Ramos (cell line): ENCODE measurements around the gene CDADC1.
"Not testable (repeated sequence)": the region's sequence is repeated elsewhere in the genome, so short reads cannot be mapped to it uniquely, and the experiment has no call there.

ENCODE experiments used
- in situ Hi-C: fragments of 300-500 bp; cut with MboI; formaldehyde crosslinking; loops from one replicate; pipeline ENCODE4 v1.14.3; 2022; ENCODE audit warnings: low sequenced_read_pairs; ENCODE audit not compliant: unreplicated experiment

Gene CDADC1

DNA sequence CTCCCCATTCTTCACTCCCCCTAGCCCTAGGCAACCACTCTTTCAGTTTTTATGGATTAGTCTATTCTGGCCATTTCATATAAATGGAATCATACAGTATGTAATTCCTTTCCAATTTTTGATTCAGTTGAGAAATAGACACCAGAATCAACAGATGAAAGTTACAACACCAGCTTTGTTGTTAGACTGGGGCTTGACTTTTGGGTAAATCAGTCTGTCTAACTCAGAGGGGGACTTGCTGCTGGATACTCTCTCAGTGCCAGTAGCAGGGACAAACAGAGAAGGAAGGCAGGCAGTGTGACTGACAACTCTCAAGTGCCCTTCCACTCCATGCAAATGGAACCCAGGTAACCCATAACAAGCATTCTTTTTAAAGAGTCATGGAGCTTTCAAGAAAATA lies 40.7 kb downstream of the CDADC1 start:
- in situ Hi-C loops: no loop called here

DNA sequence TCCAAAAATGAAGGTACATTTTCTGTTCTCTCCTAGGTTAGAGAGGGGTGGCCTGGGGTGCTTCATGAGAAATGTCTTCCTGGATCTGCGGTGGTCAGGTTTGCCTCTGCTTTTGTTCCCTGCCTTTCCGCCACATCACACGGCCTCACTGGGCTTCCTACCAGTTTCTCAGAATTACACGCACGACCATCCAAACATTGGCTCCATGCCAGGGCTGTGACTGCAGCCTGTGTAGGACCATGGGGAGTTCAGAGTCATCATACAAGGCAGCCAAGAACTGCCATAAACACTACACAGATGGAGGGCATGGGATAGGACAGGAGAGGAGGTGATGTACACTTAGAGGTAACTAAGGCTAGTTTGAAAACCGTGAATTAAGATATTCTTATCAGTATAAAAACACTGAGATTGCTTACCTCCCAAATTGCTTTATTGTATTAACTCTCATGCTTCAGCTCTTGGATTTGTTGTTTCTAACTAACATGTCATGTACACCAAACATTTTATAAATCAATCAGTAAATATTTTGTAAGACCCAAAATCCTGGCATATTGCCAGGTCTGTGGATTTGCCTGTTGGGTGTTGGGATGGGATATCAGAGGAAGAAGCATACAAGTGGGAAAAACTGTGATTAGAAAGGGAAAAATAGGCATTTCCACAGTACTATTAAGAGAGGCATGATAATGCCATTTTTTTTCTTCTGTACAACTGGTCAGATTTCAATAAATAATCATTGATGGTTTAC lies 45.2 kb downstream of the CDADC1 start:
- in situ Hi-C loops: no loop called here

- in situ Hi-C loops: not testable (repeated sequence)
These were observed 47.0 kb downstream of the CDADC1 start for GRCh38 chr13:49294723-49295122.

DNA sequence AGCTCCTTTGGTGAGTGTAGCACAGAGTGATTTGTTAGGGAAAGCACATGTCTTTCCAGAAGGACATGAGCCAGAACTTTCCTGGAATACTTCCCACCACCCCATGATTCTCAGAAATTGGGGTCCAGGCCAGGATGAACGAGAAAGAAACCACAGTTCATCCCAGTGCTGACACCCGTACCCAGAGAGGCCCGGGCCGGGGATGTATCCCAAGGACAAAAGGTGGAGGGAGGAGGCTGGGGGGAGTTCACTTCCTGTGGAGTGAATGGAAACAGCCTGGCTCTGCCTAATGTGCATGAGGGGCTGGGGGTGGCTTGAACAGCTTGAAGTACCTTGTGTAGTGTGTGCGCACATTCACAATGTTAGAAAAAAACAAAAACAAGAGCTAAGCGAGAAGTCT lies 47.5 kb downstream of the CDADC1 start:
- in situ Hi-C loops: no loop called here

DNA sequence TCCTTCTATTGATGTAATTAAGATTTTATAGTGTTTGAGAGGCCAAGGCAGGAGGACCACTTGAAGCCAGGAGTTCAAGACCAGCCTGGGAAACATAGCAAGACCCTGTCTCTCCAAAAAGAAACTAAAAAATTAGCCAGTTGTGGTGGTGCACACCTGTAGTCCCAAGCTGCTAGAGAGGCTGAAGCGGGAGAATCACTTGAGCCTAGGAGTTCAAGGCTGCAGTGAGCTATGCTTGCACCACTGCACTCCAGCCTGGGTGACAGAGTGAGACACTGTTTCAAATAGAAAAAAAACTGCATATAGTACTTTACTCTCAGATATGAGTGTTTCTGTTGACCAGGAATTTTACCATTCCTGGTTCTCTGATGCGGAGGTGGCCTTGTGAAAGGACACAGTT lies 48.9 kb downstream of the CDADC1 start:
- in situ Hi-C loops: no loop called here

- in situ Hi-C loops: no loop called here
These were observed 49.6 kb downstream of the CDADC1 start for GRCh38 chr13:49297338-49297737.

GRCh38 chr13:49298416-49298815 lies 50.7 kb downstream of the CDADC1 start:
- in situ Hi-C loops: no loop called here

GRCh38 chr13:49298903-49299605 lies 51.3 kb downstream of the CDADC1 start:
- in situ Hi-C loops: no loop called here

GRCh38 chr13:49300276-49300675 lies 52.6 kb downstream of the CDADC1 start:
- in situ Hi-C loops: loop anchor here (5.0 kb wide), 1 partner anchor 307 kb away; no protein-coding TSS in a partner anchor

DNA sequence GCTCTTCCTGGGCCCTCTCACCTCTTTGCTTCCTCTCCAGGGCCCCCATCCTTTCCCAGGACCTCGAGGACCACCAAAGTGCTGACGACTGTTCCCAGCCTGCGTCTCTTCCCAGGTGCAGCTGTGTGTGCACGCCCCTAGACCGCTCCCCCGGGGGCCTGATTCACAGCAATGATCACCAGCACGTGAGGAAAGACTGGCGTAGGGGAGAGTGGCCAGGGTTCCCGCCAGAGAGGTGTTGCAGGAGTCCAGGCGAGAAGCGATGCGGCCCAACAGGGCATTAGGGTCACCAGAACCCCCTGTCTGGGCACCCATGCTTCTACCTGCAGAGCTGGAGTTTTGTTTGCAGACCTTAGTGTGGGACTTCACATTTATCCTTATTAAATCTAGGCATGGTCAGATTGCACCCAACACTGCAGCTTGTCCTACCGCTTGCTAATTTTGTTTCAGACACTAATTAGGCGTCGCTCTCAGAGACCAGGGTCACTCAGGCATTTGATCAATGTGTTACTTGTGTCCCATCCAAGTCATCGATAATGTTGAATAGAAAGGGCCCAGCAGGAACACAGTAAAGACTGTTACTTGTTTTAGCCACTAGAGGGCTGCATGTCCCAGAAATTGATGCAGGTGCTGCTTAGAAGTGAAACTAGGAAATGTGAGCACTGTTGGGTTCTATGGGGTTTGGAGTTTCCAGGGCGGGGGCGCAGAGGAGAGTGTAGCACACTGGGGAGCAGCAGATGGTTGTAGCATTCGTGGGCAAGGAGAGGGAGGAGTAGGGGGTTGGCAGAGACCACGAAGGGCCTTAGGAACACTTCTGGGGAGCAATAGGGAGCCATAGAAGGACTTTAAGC lies 53.2 kb downstream of the CDADC1 start:
- in situ Hi-C loops: loop anchor here (5.0 kb wide), 1 partner anchor 306 kb away; no protein-coding TSS in a partner anchor

GRCh38 chr13:49302222-49302621 lies 54.5 kb downstream of the CDADC1 start:
- in situ Hi-C loops: loop anchor here (5.0 kb wide), 1 partner anchor 305 kb away; no protein-coding TSS in a partner anchor

GRCh38 chr13:49302817-49303216 lies 55.1 kb downstream of the CDADC1 start:
- in situ Hi-C loops: loop anchor here (5.0 kb wide), 1 partner anchor 304 kb away; no protein-coding TSS in a partner anchor

DNA sequence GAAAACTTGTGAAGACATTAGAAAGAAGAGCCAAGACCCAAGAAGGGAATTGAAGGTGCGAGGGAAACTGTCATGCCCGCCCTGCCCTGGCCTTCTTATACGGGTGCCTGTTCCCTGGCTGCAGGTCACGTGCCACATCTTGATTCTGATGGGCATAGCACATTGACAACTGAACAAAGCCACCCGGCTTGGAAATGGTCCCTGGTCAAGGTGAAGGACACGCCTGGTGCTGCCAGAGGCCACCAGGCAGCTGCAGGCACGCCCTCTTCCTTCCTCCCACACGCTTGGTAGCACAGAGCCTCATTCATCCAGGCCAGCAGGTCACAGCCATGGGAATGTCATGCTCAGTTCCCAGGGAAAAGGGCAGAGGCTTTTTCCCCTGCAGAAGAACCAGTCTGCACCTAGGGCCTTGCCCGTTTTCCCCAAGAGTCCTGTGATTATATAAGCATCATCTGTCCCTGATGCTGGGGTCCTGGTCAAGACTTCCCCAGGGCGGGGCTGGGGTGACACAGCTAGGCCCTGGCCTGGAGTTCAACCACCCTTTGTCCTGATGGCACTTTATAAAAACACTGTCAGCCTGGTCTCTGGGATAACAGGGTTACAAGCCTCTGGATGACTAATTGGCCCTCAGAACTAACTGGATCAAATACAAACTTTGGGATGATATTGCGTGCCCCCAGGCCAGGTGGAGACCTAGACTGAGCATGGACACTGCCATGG lies 56.0 kb downstream of the CDADC1 start:
- in situ Hi-C loops: loop anchor here (5.0 kb wide), 1 partner anchor 304 kb away; no protein-coding TSS in a partner anchor

GRCh38 chr13:49304356-49304755 lies 56.6 kb downstream of the CDADC1 start:
- in situ Hi-C loops: loop anchor here (5.0 kb wide), 1 partner anchor 303 kb away; no protein-coding TSS in a partner anchor

GRCh38 chr13:49304763-49305700 lies 57.3 kb downstream of the CDADC1 start:
- in situ Hi-C loops: loop anchor here (5.0 kb wide), 1 partner anchor 302 kb away; no protein-coding TSS in a partner anchor

- in situ Hi-C loops: no loop called here
These were observed 58.2 kb downstream of the CDADC1 start for GRCh38 chr13:49305792-49306425.

- in situ Hi-C loops: no loop called here
These were observed 59.6 kb downstream of the CDADC1 start for GRCh38 chr13:49307365-49307764.
